Ovary (tissue), 9 donors: ENCODE results near the gene SRCIN1. TPM values are rescaled to one million over a fixed set of nuclear protein-coding genes. Genes with fewer than 3 reads are reported as not detected.

ENCODE experiments used
- DNase-seq, 5 donors: peaks; one replicate each; pipeline ENCODE4 v3.0.0-alpha.2; 2019 to 2020
- H3K27ac ChIP-seq, 2 donors: fragments of 200-600 bp; one replicate each; pipeline versions ENCODE4 v1.5.1 to v1.8.0; 2019 to 2022
- H3K27me3 ChIP-seq: fragments of 200-600 bp; one replicate; pipeline ENCODE4 v1.8.0; 2022
- H3K36me3 ChIP-seq: fragments of 200-600 bp; sonication (generic); one replicate; pipeline ENCODE4 v1.5.1; 2019
- H3K4me1 ChIP-seq: one replicate; pipeline ENCODE4 v1.8.1; 2013; ENCODE audit warnings: mild to moderate bottlenecking, moderate library complexity; ENCODE audit not compliant: insufficient read depth
- H3K4me3 ChIP-seq: fragments of 200-600 bp; sonication (generic); one replicate; pipeline ENCODE4 v1.5.1; 2017
- H3K9me3 ChIP-seq, 2 donors: fragments of 200-600 bp in 1 of 2; sonication (generic) in 1 of 2; one replicate each; pipeline versions ENCODE4 v1.5.1 to v1.8.1; 2013 to 2019; ENCODE audit warnings: mild to moderate bottlenecking in 1 of 2, moderate library complexity in 1 of 2
- EP300 ChIP-seq: sonication (generic); formaldehyde crosslinking; IDR thresholded peaks from one replicate; pipeline ENCODE4 v1.6.1; 2017; ENCODE audit warnings: antibody characterized with exemption
- POLR2A ChIP-seq: fragments of 450-650 bp; IDR thresholded peaks from one replicate; pipeline ENCODE4 v1.6.1; 2017; ENCODE audit warnings: antibody characterized with exemption, mild to moderate bottlenecking, moderate library complexity
- WGBS, 3 donors: extraction: QIAGEN DNeasy Blood & Tissue Kit in 1 of 3; methylation state at CpG; one replicate each; pipeline versions ENCODE4 v1.1.5 to v1.1.7; 2013 to 2017; 5-methylcytosine and 5-hydroxymethylcytosine counted together
- intact Hi-C, 4 donors: fragments of 100-400 bp; cut with DNase I; formaldehyde crosslinking; loops; one replicate each; pipeline versions ENCODE4 v1.11.0 to v1.15.1; 2022 to 2023
- polyA plus RNA-seq, 2 donors: library from polyadenylated mRNA; stranded (reverse); fragments of 200-250 nt in 1 of 2; fragments of 350-450 nt in 1 of 2; fragmentation: Illumina TruSeq in 1 of 2; extraction: RNeasy Lipid Tissue Mini Kit (QIAGEN cat#74804) in 1 of 2; gene quantifications; one replicate each; pipeline ENCODE4 v1.2.3, GENCODE V29; 2013 to 2014
- total RNA-seq, 7 donors: library from RNA; depleted of rRNA in 2 of 7; stranded (reverse); fragments of >200 nt in 2 of 7; fragmentation: NEBNext Ultra II Directional in 3 of 7; extraction: Animal tissue kit (Norgen Biotek cat#: 25700) in 3 of 7; gene quantifications; one replicate each; pipeline versions ENCODE4 v1.1.0 to v1.2.4, GENCODE V29; 2016 to 2023
- TF ChIP-seq, protein P1 (sequence below), 3 donors: fragments of 450-650 bp in 2 of 3; fragments of 200-600 bp in 1 of 3; IDR thresholded peaks; one replicate each; pipeline versions ENCODE4 v1.5.1 to v1.8.0; 2016 to 2022; ENCODE audit warnings: antibody characterized with exemption in 3 of 3, mild to moderate bottlenecking in 1 of 3
- donor health status: DM: no; HTN: no; CAD: no; lungs with moderate emphysema.
- donor health status: DM: no; HTN: no; CAD: no.
- donor health status: Bipolar disorder and iron deficiency.
- donor health status: DM: yes; HTN: yes; CAD: no.
- donor health status: DM: no; HTN: no; CAD: no.
- donor health status: DM: yes; HTN: yes; CAD: no.

SRCIN1 gene
- total and polyA plus RNA-seq, 9 donors: 0.18 to 3.0 (median 1.0) TPM

GRCh38 chr17:38608648-38609047, 2.9 kb upstream of the SRCIN1 start:
- H3K36me3 ChIP-seq: no peaks in the 10 kb centered on the region
- H3K9me3 ChIP-seq: peaks cover 0 to 9% of the 10 kb centered on the region in 2 donors
- H3K4me1 ChIP-seq: peaks cover 6% of the 10 kb centered on the region
- intact Hi-C loops: loop anchor here in 1 of 4 donors (10.0 kb wide), 1 partner anchor 56 kb away; no protein-coding TSS in a partner anchor
- 77 to 87% (median 82%) methylated on average over 4 of the region's 4 CpGs for WGBS, 3 donors
- TF ChIP-seq POLR2A (no peak), EP300 (no peak)
- TF ChIP-seq, protein P1, sequence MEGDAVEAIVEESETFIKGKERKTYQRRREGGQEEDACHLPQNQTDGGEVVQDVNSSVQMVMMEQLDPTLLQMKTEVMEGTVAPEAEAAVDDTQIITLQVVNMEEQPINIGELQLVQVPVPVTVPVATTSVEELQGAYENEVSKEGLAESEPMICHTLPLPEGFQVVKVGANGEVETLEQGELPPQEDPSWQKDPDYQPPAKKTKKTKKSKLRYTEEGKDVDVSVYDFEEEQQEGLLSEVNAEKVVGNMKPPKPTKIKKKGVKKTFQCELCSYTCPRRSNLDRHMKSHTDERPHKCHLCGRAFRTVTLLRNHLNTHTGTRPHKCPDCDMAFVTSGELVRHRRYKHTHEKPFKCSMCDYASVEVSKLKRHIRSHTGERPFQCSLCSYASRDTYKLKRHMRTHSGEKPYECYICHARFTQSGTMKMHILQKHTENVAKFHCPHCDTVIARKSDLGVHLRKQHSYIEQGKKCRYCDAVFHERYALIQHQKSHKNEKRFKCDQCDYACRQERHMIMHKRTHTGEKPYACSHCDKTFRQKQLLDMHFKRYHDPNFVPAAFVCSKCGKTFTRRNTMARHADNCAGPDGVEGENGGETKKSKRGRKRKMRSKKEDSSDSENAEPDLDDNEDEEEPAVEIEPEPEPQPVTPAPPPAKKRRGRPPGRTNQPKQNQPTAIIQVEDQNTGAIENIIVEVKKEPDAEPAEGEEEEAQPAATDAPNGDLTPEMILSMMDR (IDR thresholded peaks at IDR 0.05): no peak
- DNase-seq: no peak
- peaks cover 3% of the 10 kb centered on the region for H3K27me3 ChIP-seq
- H3K27ac ChIP-seq: no peak overlapping the region
- no peak overlapping the region for H3K4me3 ChIP-seq

DNA sequence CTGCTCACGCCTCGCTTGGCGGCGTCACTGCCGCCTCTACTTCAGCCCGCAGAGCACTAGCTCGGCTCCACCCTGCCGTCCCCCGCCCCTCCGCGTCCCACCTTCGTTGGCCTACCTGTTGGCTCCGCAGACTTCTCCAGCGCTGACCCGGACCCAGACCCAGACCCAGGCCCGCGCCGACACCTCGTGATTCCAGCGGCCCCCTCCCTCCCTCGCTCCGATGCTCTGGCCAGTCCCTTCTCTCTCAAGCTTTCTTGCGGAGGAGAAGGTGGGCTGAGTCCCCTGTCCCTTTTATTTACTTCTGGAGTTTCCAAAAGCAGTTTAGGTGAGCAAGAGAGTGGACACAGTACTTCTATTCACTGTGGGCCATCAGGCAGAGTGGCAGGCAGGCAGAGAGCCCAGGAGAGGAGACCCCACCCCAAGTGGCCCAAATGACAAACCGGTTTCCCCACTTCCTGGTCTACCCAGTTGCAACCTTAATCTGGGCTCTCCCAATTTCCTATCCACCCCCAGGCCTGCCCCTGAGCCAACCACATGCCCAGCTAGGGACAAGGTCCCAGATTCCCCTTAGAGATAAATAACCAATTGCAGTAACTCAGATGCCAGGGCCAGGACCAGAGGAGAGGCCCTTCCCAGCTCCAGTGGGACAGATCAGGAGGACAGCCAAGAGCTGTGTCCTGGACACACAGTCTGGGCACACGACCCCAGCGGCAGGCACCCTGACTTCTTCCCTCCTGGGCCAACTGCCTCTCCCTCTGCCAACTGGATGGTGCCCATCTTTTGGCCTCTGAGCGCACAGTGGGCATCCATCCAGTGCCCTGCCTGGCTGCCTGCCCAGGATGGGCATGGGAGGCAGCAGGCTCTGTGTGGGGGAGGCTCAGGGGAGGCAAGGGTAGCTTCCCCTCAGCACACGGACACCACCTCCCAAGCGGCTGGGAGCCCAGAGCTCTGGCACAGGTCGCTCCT, 1.2 kb upstream of the SRCIN1 start:
- no peaks in the 10 kb centered on the region for H3K36me3 ChIP-seq
- H3K9me3 ChIP-seq: peaks cover 0 to 6% of the 10 kb centered on the region in 2 donors
- peak overlapping the region; percentile 41 for H3K4me3 ChIP-seq
- DNase-seq: peak in 1 of 5 donors; percentile 36
- H3K4me1 ChIP-seq: peaks cover 6% of the 10 kb centered on the region
- TF ChIP-seq EP300: no peak
- TF ChIP-seq POLR2A: no peak
- TF ChIP-seq, protein P1 (IDR thresholded peaks at IDR 0.05): no peak
- H3K27ac ChIP-seq: no peak overlapping the region
- 8 to 12% (median 11%) methylated on average over 26 to 30 of the region's 30 CpGs for WGBS, 3 donors
- intact Hi-C loops: loop anchor here in 1 of 4 donors (10.0 kb wide), 1 partner anchor 58 kb away; no protein-coding TSS in a partner anchor
- peaks cover 3% of the 10 kb centered on the region for H3K27me3 ChIP-seq

DNA sequence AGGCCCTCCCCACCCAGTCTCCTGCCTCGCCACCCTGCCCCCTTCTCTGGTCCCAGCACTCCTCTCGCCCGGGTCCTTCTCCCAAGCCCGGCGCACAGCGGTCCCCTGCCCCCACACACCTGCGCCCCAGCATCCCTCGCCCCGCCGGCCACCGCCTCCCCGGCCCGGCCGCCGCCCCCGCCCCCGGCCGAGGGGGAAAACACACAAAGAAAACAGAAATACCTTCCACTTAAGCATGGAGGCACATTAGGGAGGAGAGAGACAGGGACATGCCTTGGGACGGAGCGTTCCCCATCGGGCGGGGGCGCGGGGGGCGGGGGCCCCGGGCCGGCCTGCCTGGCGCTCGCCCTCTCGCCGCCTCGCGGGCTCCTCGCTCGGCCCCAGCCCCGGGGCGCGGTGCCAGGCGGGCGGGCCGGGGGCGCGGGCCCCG, 326 bp downstream of the SRCIN1 start:
- no peaks in the 10 kb centered on the region for H3K9me3 ChIP-seq
- no peak overlapping the region for H3K27ac ChIP-seq
- H3K27me3 ChIP-seq: peaks cover 3% of the 10 kb centered on the region
- TF ChIP-seq, protein P1 (IDR thresholded peaks at IDR 0.05): no peak
- TF ChIP-seq EP300 (no peak), POLR2A (no peak)
- H3K4me1 ChIP-seq: peaks cover 6% of the 10 kb centered on the region
- intact Hi-C loops: loop anchor here in 1 of 4 donors (10.0 kb wide), 1 partner anchor 59 kb away; no protein-coding TSS in a partner anchor
- peak overlapping the region; percentile 41 for H3K4me3 ChIP-seq
- no peaks in the 10 kb centered on the region for H3K36me3 ChIP-seq
- no peak for DNase-seq
- WGBS, 3 donors: 1% methylated on average over 14 to 43 of the region's 44 CpGs

- H3K4me3 ChIP-seq: no peak overlapping the region
- peaks cover 3% of the 10 kb centered on the region for H3K27me3 ChIP-seq
- intact Hi-C loops: loop anchor here in 1 of 4 donors (10.0 kb wide), 1 partner anchor 60 kb away; no protein-coding TSS in a partner anchor
- no peak for TF ChIP-seq POLR2A
- TF ChIP-seq EP300: no peak
- TF ChIP-seq, protein P1 (IDR thresholded peaks at IDR 0.05): no peak
- DNase-seq: peak in 1 of 5 donors; percentile 33
- H3K27ac ChIP-seq: no peak overlapping the region
- H3K36me3 ChIP-seq: no peaks in the 10 kb centered on the region
- no peaks in the 10 kb centered on the region for H3K9me3 ChIP-seq
- WGBS, 3 donors: 20 to 34% (median 33%) methylated on average over 37 to 38 of the region's 38 CpGs
- H3K4me1 ChIP-seq: peaks cover 6% of the 10 kb centered on the region
These were observed 1.0 kb downstream of the SRCIN1 start for GRCh38 chr17:38604479-38605403.
